ENCODE measurements around the gene CYP2A13. TPM values are rescaled to one million over a fixed set of nuclear protein-coding genes. Genes with fewer than 3 reads are reported as not detected.
"Not testable (repeated sequence)": the region's sequence is repeated elsewhere in the genome, so short reads cannot be mapped to it uniquely, and the experiment has no call there.

The CYP2A13 gene
- total and polyA plus RNA-seq, 2 experiments from 2014 or later: not detected

DNA sequence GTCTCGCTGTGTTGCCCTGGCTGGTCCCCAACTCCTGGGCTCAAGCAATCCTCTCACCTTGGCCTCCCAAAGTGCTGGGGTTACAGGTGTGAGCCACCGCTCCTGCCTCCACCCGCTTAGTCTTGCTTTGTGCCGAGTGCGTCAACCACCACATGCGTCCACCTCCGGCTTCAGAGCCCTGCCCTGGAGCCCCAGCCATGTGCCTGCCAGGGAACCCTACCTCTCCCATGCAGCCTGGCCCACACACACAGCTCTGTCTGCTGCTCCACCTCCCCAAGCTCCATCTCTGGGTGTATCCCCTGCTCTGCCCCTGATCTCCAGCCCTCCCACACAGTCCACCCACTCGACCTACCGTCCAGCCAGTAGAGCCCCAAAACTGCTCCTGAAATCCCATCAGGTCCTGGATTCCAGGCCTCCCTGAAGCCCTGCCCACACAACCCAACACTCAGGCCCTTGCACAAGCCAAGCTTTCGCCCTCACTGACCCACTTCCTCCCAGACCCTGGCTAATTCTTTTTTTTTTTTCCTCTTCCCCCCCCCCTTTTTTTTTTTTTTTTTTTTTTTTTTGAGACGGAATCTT, 35.6 kb downstream of the CYP2A13 start:
- peaks cover 4% of the 10 kb centered on the region; the same call in 1 of the 2 replicates for H3K27me3 ChIP-seq (replicated peaks; ENCODE audit: insufficient read depth)
- H3F3A ChIP-seq (ENCODE audit: insufficient read depth): no peaks in the 10 kb centered on the region
- no peaks in the 10 kb centered on the region for H3K79me2 ChIP-seq (ENCODE audit: insufficient read depth)
- TF ChIP-seq EZH2phosphoT487 (IDR thresholded peaks at IDR 0.05; ENCODE audit: insufficient read depth, low read depth): no peak
- TF ChIP-seq EZH2 (IDR thresholded peaks at IDR 0.05; ENCODE audit: insufficient read depth, poor library complexity, severe bottlenecking): no peak
- no peaks in the 10 kb centered on the region for H4K20me1 ChIP-seq (ENCODE audit: insufficient read depth)
- no peak overlapping the region for H3K9ac ChIP-seq
- no peaks in the 10 kb centered on the region for H3K36me3 ChIP-seq (ENCODE audit: low read depth)
- WGBS, 2 experiments (ENCODE audit: low coverage in 1 of 2, low lambda C conversion rate in 2 of 2, missing lambda C conversion rate in 2 of 2): 75 to 80% methylated on average over 10 to 11 of the region's 11 CpGs
- H3K4me1 ChIP-seq (ENCODE audit: insufficient read depth): no peaks in the 10 kb centered on the region
- H3K9me3 ChIP-seq (ENCODE audit: low read depth): no peaks in the 10 kb centered on the region
- no peaks in the 10 kb centered on the region for H3K9me2 ChIP-seq (ENCODE audit: insufficient read depth)
- H2AFZ ChIP-seq: no peak overlapping the region
- in situ Hi-C loops (cut with MboI): no loop called here
- no peak overlapping the region for H3K27ac ChIP-seq
- H3K4me3 ChIP-seq: no peak overlapping the region
- no peak overlapping the region for H3K4me2 ChIP-seq (ENCODE audit: unreplicated experiment)
- DNase-seq: no peak

- H3K4me2 ChIP-seq (ENCODE audit: unreplicated experiment); H3F3A ChIP-seq (ENCODE audit: insufficient read depth); H3K79me2 ChIP-seq (ENCODE audit: insufficient read depth); H4K20me1 ChIP-seq (ENCODE audit: insufficient read depth); H3K4me1 ChIP-seq (ENCODE audit: insufficient read depth); H3K36me3 ChIP-seq (ENCODE audit: low read depth); H3K9me2 ChIP-seq (ENCODE audit: insufficient read depth); H3K27me3 ChIP-seq (replicated peaks; ENCODE audit: insufficient read depth); H3K27ac ChIP-seq; H3K9me3 ChIP-seq (ENCODE audit: low read depth); H2AFZ ChIP-seq; H3K4me3 ChIP-seq; H3K9ac ChIP-seq: not testable (repeated sequence)
- WGBS, 2 experiments (ENCODE audit: low coverage in 1 of 2, low lambda C conversion rate in 2 of 2, missing lambda C conversion rate in 2 of 2): 32 to 36% methylated on average over 2 of the region's 2 CpGs
- DNase-seq: peak; percentile 30
- in situ Hi-C loops (cut with MboI): loop anchor here (25.0 kb wide), 1 partner anchor 464 kb away; no protein-coding TSS in a partner anchor
These were observed 38.5 kb downstream of the CYP2A13 start for GRCh38 chr19:41126765-41127203.

GRCh38 chr19:41127362-41127761, 39.1 kb downstream of the CYP2A13 start:
- not testable (repeated sequence) for H3K9ac ChIP-seq; H3K27ac ChIP-seq; H3K27me3 ChIP-seq (replicated peaks; ENCODE audit: insufficient read depth); H3K9me3 ChIP-seq (ENCODE audit: low read depth); H3K4me3 ChIP-seq; H3K79me2 ChIP-seq (ENCODE audit: insufficient read depth); H3K9me2 ChIP-seq (ENCODE audit: insufficient read depth); H2AFZ ChIP-seq; DNase-seq; H3K4me2 ChIP-seq (ENCODE audit: unreplicated experiment); H3K36me3 ChIP-seq (ENCODE audit: low read depth); H3K4me1 ChIP-seq (ENCODE audit: insufficient read depth); H4K20me1 ChIP-seq (ENCODE audit: insufficient read depth); H3F3A ChIP-seq (ENCODE audit: insufficient read depth)
- in situ Hi-C loops (cut with MboI): loop anchor here (25.0 kb wide), 1 partner anchor 465 kb away; no protein-coding TSS in a partner anchor
- WGBS, 2 experiments (ENCODE audit: low coverage in 1 of 2, low lambda C conversion rate in 2 of 2, missing lambda C conversion rate in 2 of 2): 57 to 60% methylated on average over 7 of the region's 7 CpGs

DNA sequence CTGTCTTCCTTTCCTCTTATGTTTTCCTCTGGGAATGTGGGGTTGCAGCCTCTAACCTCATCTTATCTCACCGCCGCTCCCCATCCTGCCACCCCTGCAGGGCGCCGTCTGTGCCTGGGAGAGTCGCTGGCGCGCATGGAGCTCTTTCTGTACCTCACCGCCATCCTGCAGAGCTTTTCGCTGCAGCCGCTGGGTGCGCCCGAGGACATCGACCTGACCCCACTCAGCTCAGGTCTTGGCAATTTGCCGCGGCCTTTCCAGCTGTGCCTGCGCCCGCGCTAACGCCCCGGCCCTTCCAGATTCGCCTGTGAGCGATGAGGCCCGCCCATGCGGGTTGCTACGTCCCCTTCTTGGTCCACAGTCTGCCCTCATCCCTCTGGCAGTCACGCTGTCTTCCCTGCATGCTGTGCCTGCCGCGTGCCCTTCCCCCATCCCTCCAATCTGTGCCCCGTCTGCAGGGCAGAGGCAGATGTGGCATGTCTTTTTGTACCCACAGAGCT, 39.6 kb downstream of the CYP2A13 start:
- 2 to 5% methylated on average over 12 to 29 of the region's 29 CpGs for WGBS, 2 experiments (ENCODE audit: low coverage in 1 of 2, low lambda C conversion rate in 2 of 2, missing lambda C conversion rate in 2 of 2)
- not testable (repeated sequence) for H3K4me1 ChIP-seq (ENCODE audit: insufficient read depth); H3F3A ChIP-seq (ENCODE audit: insufficient read depth); H3K27me3 ChIP-seq (replicated peaks; ENCODE audit: insufficient read depth); H4K20me1 ChIP-seq (ENCODE audit: insufficient read depth); H2AFZ ChIP-seq; H3K79me2 ChIP-seq (ENCODE audit: insufficient read depth); H3K9me2 ChIP-seq (ENCODE audit: insufficient read depth); H3K9ac ChIP-seq; H3K9me3 ChIP-seq (ENCODE audit: low read depth); H3K36me3 ChIP-seq (ENCODE audit: low read depth); H3K27ac ChIP-seq
- DNase-seq: peak; percentile 53
- peak overlapping the region; percentile 39; the same call in 1 of the 2 replicates for H3K4me3 ChIP-seq
- in situ Hi-C loops (cut with MboI): loop anchor here (25.0 kb wide), 1 partner anchor 466 kb away; no protein-coding TSS in a partner anchor
- H3K4me2 ChIP-seq (ENCODE audit: unreplicated experiment): peak overlapping the region; percentile 46

GRCh38 chr19:41128692-41129091, 40.4 kb downstream of the CYP2A13 start:
- Histone ChIP-seq H3K9me2 (ENCODE audit: insufficient read depth) (no peaks in the 10 kb centered on the region), H3K27me3 (replicated peaks; ENCODE audit: insufficient read depth) (peaks cover 3% of the 10 kb centered on the region; the same call in 1 of the 2 replicates), H3K36me3 (ENCODE audit: low read depth) (no peaks in the 10 kb centered on the region), H3K9me3 (ENCODE audit: low read depth) (no peaks in the 10 kb centered on the region), H4K20me1 (ENCODE audit: insufficient read depth) (no peaks in the 10 kb centered on the region), H3F3A (ENCODE audit: insufficient read depth) (no peaks in the 10 kb centered on the region), H3K4me1 (ENCODE audit: insufficient read depth) (no peaks in the 10 kb centered on the region), H3K4me3 (no peak overlapping the region), H3K79me2 (ENCODE audit: insufficient read depth) (no peaks in the 10 kb centered on the region), H3K4me2 (ENCODE audit: unreplicated experiment) (no peak overlapping the region), H3K27ac (no peak overlapping the region), H2AFZ (no peak overlapping the region), H3K9ac (no peak overlapping the region)
- no peak for DNase-seq
- 42 to 48% methylated on average over 6 of the region's 6 CpGs for WGBS, 2 experiments (ENCODE audit: low coverage in 1 of 2, low lambda C conversion rate in 2 of 2, missing lambda C conversion rate in 2 of 2)
- in situ Hi-C loops (cut with MboI): loop anchor here (25.0 kb wide), 1 partner anchor 466 kb away; no protein-coding TSS in a partner anchor
- TF ChIP-seq EZH2 (IDR thresholded peaks at IDR 0.05; ENCODE audit: insufficient read depth, poor library complexity, severe bottlenecking) (no peak), EZH2phosphoT487 (IDR thresholded peaks at IDR 0.05; ENCODE audit: insufficient read depth, low read depth) (no peak)
